PFSK-1 (cell line): ENCODE data around the gene PBX4.

Experiments used
- FOXP2 ChIP-seq: optimal IDR thresholded peaks from 2 replicates; pipeline ENCODE3; 2011; ENCODE audit warnings: borderline replicate concordance, control low read depth, inconsistent platforms; ENCODE audit not compliant: insufficient read depth; ENCODE audit errors: extremely low read length, extremely low read depth
- POLR2AphosphoS5 ChIP-seq: IDR thresholded peaks from 2 replicates; pipeline ENCODE4 v1.6.1; 2012; ENCODE audit warnings: low read depth, mild to moderate bottlenecking, control low read depth, low read length, moderate library complexity
- SIN3A ChIP-seq: IDR thresholded peaks from 2 replicates; pipeline ENCODE4 v1.6.1; 2012; ENCODE audit warnings: mild to moderate bottlenecking, low read length, moderate library complexity, borderline replicate concordance; ENCODE audit not compliant: insufficient read depth
- TAF1 ChIP-seq: IDR thresholded peaks from 2 replicates; pipeline ENCODE4 v1.6.1; 2012; ENCODE audit warnings: low read length, control low read depth, borderline replicate concordance; ENCODE audit not compliant: insufficient read depth
- TF ChIP-seq, protein P1 (sequence below), 2 experiments: IDR thresholded peaks; 2 replicates each; pipeline versions ENCODE4 v1.6.1 to v1.8.0; 2011 to 2012; ENCODE audit warnings: low read depth in 2 of 2, low read length in 2 of 2, control low read depth in 1 of 2, inconsistent platforms in 1 of 2, mild to moderate bottlenecking in 1 of 2, moderate library complexity in 1 of 2; ENCODE audit not compliant: insufficient read depth in 1 of 2

PBX4 gene

GRCh38 chr19:19645233-19645870 is 26.9 kb upstream of the PBX4 start:
- TF ChIP-seq TAF1 = no peak
- TF ChIP-seq SIN3A = no peak
- TF ChIP-seq, protein P1, sequence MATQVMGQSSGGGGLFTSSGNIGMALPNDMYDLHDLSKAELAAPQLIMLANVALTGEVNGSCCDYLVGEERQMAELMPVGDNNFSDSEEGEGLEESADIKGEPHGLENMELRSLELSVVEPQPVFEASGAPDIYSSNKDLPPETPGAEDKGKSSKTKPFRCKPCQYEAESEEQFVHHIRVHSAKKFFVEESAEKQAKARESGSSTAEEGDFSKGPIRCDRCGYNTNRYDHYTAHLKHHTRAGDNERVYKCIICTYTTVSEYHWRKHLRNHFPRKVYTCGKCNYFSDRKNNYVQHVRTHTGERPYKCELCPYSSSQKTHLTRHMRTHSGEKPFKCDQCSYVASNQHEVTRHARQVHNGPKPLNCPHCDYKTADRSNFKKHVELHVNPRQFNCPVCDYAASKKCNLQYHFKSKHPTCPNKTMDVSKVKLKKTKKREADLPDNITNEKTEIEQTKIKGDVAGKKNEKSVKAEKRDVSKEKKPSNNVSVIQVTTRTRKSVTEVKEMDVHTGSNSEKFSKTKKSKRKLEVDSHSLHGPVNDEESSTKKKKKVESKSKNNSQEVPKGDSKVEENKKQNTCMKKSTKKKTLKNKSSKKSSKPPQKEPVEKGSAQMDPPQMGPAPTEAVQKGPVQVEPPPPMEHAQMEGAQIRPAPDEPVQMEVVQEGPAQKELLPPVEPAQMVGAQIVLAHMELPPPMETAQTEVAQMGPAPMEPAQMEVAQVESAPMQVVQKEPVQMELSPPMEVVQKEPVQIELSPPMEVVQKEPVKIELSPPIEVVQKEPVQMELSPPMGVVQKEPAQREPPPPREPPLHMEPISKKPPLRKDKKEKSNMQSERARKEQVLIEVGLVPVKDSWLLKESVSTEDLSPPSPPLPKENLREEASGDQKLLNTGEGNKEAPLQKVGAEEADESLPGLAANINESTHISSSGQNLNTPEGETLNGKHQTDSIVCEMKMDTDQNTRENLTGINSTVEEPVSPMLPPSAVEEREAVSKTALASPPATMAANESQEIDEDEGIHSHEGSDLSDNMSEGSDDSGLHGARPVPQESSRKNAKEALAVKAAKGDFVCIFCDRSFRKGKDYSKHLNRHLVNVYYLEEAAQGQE (IDR thresholded peaks at IDR 0.05; ENCODE audit: insufficient read depth in 1 of 2, low read depth in 2 of 2, low read length in 2 of 2) = no peak
- no peak for TF ChIP-seq FOXP2

DNA sequence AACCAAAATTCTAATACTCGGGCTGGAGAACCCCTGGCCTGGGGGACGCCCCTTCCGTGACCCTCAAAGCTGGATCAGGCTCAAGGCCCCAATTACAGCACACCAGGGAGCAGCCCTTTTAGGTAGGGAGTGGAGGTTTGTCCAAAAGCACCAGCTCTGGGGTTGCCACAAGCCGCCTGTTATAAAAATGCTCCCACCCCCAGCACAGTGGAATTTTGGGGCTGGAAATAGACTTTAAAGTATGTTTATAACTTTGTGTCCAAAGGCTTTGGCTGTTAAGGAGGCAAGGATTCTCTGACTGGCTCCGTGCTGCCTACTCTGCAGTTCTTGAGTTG is 25.5 kb upstream of the PBX4 start:
- TF ChIP-seq, protein P1 (IDR thresholded peaks at IDR 0.05; ENCODE audit: insufficient read depth in 1 of 2, low read depth in 2 of 2, low read length in 2 of 2) = no peak

- 0 out of 2 replicates have a peak, but pooled peaks have one; percentile 14 for TF ChIP-seq TAF1
- TF ChIP-seq, protein P1 (IDR thresholded peaks at IDR 0.05; ENCODE audit: insufficient read depth in 1 of 2, low read depth in 2 of 2, low read length in 2 of 2) = no peak
- 0 out of 2 replicates have a peak, but pooled peaks have one; percentile 27 for TF ChIP-seq SIN3A
- TF ChIP-seq FOXP2 = no peak
Observed at GRCh38 chr19:19643158-19644053, 24.9 kb upstream of the PBX4 start, which contains the start of gene GMIP. TSS of gene GMIP (minus strand) at chr19:19643657. CDS start at chr19:19643529, 128 bp downstream.

- TF ChIP-seq TAF1 = no peak
- TF ChIP-seq FOXP2 = no peak
- no peak for TF ChIP-seq POLR2AphosphoS5
- no peak for TF ChIP-seq SIN3A
- TF ChIP-seq, protein P1 (IDR thresholded peaks at IDR 0.05; ENCODE audit: insufficient read depth in 1 of 2, low read depth in 2 of 2, low read length in 2 of 2) = no peak
Observed at GRCh38 chr19:19642506-19643157, 24.1 kb upstream of the PBX4 start.
